ENCODE data around the gene GLIS2.

The GLIS2 gene

DNA sequence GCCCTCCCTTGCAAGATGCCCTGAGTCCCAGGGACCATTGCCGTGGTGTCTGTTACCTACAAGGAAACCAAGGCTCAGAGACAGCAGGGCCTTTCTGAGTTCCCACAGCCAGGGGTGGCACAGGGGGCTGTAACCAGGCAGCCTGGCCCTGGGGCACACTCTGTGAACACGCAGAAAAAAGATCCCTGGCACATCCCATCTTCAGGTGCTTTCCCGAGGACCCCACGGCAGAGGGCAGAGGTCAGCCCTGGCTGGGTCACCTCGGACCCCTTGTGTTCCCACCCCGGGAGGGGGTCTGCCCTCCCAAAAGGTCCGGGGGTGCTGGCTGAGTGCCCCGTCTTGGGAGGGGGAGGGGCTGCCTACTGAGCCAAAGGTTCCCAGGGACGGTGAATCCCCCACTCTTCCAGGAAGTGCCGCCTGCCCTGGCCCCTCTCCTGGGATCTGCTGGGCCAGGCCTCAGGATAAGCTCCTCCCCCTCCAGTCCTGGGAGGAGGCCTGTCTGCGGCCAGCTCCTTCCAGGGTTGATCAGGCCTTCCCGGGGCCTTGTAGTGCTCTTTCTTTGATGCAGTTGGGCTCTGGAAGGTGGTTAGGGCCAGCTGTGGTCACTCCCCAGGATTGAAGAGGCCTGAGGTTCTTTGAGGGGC lies 8.1 kb downstream of the GLIS2 start:
- DNase-seq (ENCODE audit: low read depth), result peak; percentile 59
- TF ChIP-seq, protein P1, sequence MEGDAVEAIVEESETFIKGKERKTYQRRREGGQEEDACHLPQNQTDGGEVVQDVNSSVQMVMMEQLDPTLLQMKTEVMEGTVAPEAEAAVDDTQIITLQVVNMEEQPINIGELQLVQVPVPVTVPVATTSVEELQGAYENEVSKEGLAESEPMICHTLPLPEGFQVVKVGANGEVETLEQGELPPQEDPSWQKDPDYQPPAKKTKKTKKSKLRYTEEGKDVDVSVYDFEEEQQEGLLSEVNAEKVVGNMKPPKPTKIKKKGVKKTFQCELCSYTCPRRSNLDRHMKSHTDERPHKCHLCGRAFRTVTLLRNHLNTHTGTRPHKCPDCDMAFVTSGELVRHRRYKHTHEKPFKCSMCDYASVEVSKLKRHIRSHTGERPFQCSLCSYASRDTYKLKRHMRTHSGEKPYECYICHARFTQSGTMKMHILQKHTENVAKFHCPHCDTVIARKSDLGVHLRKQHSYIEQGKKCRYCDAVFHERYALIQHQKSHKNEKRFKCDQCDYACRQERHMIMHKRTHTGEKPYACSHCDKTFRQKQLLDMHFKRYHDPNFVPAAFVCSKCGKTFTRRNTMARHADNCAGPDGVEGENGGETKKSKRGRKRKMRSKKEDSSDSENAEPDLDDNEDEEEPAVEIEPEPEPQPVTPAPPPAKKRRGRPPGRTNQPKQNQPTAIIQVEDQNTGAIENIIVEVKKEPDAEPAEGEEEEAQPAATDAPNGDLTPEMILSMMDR (conservative IDR thresholded peaks at IDR 0.05; ENCODE audit: control insufficient read depth, insufficient read depth, low read depth, low read length), result no peak
- no peak overlapping the region for H3K4me3 ChIP-seq (ENCODE audit: control insufficient read depth, low read depth, low read length)

DNA sequence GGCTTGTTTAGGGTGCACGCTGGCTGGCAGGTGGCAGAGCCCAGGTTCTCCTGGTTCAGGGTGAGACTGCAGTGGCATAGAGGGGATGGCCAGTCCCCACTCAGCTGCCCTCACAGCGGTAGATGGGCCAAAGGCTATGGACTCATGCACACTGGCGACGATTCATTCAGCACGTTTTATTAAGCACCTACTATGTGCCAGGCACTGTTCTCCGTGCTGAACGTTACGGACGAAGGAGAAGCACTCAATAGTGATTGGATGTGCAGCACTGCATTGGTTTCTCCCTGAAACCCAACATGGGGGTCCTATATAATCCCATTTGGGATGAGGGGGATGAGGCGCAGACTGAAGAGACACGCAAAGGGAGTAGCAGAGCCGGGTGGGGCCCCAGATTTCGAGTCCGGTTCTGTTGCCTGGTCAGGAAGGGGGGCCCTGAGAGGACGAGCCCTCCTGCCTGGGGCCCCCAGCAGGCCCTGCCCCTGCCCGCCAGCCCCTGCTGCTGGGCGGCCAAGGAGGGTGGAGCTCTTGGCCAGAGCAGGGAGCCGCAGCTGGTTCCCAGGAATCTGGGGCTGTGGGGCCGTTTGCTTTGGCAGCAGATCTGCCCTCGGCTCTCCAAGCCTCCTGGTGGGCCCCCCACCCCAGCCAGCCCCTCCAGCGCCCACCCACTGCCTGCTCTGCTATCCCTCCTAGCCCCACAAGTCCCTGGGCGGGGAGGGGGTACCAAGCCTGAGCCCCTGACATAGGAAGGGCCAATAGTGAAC lies 8.8 kb downstream of the GLIS2 start:
- no peak for DNase-seq (ENCODE audit: low read depth)
- TF ChIP-seq, protein P1 (conservative IDR thresholded peaks at IDR 0.05; ENCODE audit: control insufficient read depth, insufficient read depth, low read depth, low read length), result no peak
- H3K4me3 ChIP-seq (ENCODE audit: control insufficient read depth, low read depth, low read length), result no peak overlapping the region

DNA sequence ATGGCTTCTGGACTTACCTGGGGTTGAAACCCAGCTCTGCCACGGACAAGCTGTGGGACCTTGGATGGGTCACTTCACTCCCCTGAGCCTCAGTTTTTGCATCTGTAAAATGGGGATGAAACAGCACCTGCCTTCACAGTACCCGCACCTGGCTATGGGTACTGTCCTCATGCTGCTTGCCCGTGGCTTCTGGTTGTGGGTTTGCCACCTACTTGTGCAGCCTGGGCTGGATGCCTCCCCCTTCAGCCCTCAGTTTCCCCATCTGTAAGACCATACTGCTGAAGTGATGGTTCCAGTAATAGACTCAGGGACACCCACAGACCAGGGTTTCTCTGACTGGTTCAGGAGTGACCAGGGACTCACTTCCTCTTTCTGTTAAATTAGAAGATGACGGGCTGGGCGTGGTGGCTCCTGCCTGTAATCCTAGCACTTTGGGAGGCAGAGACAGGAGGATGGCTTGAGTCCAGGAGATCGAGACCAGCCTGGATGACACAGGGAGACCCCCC lies 9.4 kb downstream of the GLIS2 start:
- no peak overlapping the region for H3K4me3 ChIP-seq (ENCODE audit: control insufficient read depth, low read depth, low read length)
- TF ChIP-seq, protein P1 (conservative IDR thresholded peaks at IDR 0.05; ENCODE audit: control insufficient read depth, insufficient read depth, low read depth, low read length), result no peak
- DNase-seq (ENCODE audit: low read depth), result no peak

DNA sequence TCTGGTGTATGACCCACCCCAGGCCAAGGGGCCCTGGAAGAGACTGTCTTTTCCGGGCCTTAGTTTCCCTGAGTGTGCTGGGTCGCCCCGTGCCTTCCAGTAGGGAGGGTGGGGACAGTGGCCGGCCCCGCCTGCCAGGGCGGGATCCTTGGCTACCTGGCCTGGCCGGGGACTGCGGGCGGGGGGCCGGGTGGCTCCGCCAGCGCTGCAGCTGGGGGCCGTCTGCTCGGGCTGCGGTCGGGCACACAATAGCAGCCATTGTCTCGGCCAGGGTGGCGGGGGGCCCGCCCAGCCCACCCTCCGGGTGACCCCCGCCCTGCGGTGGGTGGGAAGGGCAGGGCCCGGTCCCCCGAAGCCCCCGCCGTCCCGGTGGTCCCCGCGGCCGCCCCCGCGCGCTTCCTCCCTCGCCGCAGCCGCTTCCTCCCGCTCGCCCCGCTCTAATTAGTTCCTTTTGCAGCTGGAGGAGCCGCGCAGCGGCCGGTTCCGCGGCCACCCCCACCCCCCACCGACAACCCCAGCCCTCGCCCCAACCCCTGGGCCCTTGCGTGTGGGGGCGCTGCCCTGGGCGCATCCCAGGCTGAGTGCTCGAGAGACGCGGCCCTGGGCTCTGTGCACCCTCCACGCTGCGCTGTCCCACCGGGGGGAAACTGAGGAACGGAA lies 11.6 kb downstream of the GLIS2 start:
- TF ChIP-seq, protein P1 (conservative IDR thresholded peaks at IDR 0.05; ENCODE audit: control insufficient read depth, insufficient read depth, low read depth, low read length), result no peak
- H3K4me3 ChIP-seq (ENCODE audit: control insufficient read depth, low read depth, low read length), result peak overlapping the region; percentile 37
- no peak for DNase-seq (ENCODE audit: low read depth)

DNA sequence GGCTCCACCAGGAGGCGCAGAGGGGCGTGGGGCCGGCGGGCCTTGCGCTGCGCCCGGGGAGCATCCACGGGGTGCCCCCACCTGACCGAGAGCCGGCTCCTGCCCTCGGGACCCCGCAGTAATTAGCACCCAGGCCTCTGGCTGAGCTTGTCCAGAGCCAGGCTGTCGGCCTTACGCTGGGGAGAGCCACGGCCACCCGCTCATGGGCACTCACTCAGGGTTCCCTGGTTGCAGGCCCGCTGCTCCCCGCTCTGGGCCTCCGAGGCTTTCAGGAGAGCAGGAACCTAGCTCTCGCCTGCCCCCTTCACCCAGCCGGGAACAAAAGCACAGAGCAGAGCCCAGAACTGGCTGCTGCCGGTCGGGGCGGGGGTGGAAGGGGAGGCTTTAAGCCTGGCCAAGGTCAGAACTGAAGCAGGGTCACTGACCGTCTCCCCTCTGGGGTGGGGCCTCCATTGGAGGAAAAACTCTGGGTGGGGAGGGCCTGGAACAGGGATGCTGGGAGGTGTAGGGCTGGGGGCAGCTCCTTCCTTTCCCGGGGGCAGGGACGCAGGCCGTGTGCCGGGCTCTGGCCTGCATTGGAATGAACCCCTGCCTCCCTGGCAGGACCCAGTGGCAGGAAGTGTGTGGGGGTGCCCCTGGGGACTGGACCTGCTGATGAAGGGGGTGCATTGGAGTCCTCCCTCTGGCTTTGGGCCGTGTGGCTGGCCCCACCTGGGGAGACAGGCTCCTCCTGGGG lies 12.3 kb downstream of the GLIS2 start:
- TF ChIP-seq, protein P1 (conservative IDR thresholded peaks at IDR 0.05; ENCODE audit: control insufficient read depth, insufficient read depth, low read depth, low read length), result peak; percentile 59

More for the DNA sequence above, 12.3 kb downstream of the GLIS2 start:
- H3K4me3 ChIP-seq (ENCODE audit: control insufficient read depth, low read depth, low read length), result peak overlapping the region; percentile 37
- peak; percentile 78 for DNase-seq (ENCODE audit: low read depth)

All from fibroblast of mammary gland (primary cell).